K562 (cell line): ENCODE data around the gene PLCG2. TPM values are rescaled to one million over a fixed set of nuclear protein-coding genes. Genes with fewer than 3 reads are reported as not detected.

Experiments
- ATAC-seq: fragments of 200-7000 bp; cut with Tn5 transposase; 3 replicates; pipeline ENCODE4 v1.9.1; 2020; ENCODE audit warnings: moderate library complexity
- BruUV-seq: library from RNA; stranded (reverse); fragments of 400-500 nt; replicated peaks from 2 replicates; lab custom pipeline; 2021; lab: Mats Ljungman, UMichigan
- CTCF ChIA-PET: fragments of 300-600 bp; formaldehyde crosslinking; extraction: SDS; loops from one replicate; lab custom pipeline; 2021; ENCODE audit warnings: low intra/inter-chr PET ratio; lab: Yijun Ruan, JAX
- POLR2A ChIA-PET: fragments of 300-600, 350-650 bp; sonication (Branson Sonifier 250); formaldehyde crosslinking; extraction: SDS; loops from one replicate; lab custom pipeline; 2021; ENCODE audit warnings: antibody characterized with exemption, inconsistent platforms; lab: Yijun Ruan, JAX
- DNase-seq, 4 experiments: peaks; one replicate each; pipeline versions ENCODE4 v3.0.0 to v3.0.0-alpha.2; 2011 to 2018; ENCODE audit warnings: low spot score in 3 of 4, mixed read lengths in 3 of 4; ENCODE audit errors: extremely low read depth in 1 of 4
- FAIRE-seq: peaks from 2 replicates; lab custom pipeline; 2011; peaks lifted over from hg19 to GRCh38; lab: Jason Lieb, UNC
- H2AFZ ChIP-seq: 2 replicates; pipeline ENCODE4 v1.6.0; 2011; ENCODE audit warnings: low read depth, low read length, control low read depth, inconsistent platforms
- H3K27ac ChIP-seq: fragments of 200-600 bp; 3 replicates; pipeline ENCODE4 v1.8.0; 2011; ENCODE audit warnings: low read depth, mild to moderate bottlenecking, control low read depth, inconsistent platforms, low read length, moderate library complexity, mixed read lengths; ENCODE audit errors: extremely low read depth
- H3K27me3 ChIP-seq, 2 experiments: fragments of 300-600 bp in 1 of 2; 2 replicates in 1 of 2; 3 replicates in 1 of 2; pipeline versions ENCODE4 v1.6.0 to v1.8.0; 2011; ENCODE audit warnings: inconsistent platforms in 2 of 2, low read length in 2 of 2, mild to moderate bottlenecking in 1 of 2, mixed read lengths in 1 of 2, moderate library complexity in 1 of 2; ENCODE audit not compliant: control insufficient read depth in 2 of 2, insufficient read depth in 2 of 2
- H3K36me3 ChIP-seq: fragments of 300-600 bp; 3 replicates; pipeline ENCODE4 v1.8.0; 2011; ENCODE audit warnings: mild to moderate bottlenecking, low read length, inconsistent platforms; ENCODE audit not compliant: control insufficient read depth, insufficient read depth
- H3K4me1 ChIP-seq, 2 experiments: fragments of 200-600 bp in 1 of 2; replicated peaks in 1 of 2; 2 replicates in 1 of 2; 3 replicates in 1 of 2; pipeline versions ENCODE4 v1.5.1 to v1.8.0; 2011; ENCODE audit warnings: inconsistent platforms in 2 of 2, low read length in 2 of 2, mild to moderate bottlenecking in 1 of 2, mixed read lengths in 1 of 2, moderate library complexity in 1 of 2; ENCODE audit not compliant: control insufficient read depth in 2 of 2, insufficient read depth in 2 of 2
- H3K4me2 ChIP-seq: 2 replicates; pipeline ENCODE4 v1.6.1; 2011; ENCODE audit warnings: low read length, control low read depth, inconsistent platforms, mixed read lengths; ENCODE audit not compliant: insufficient read depth
- H3K4me3 ChIP-seq: fragments of 200-600 bp; sonication (generic), shearing (Covaris generic); 2 replicates; pipeline ENCODE4 v1.5.1; 2016; ENCODE audit warnings: control low read depth, inconsistent platforms
- H3K79me2 ChIP-seq: fragments of 200-600 bp; 3 replicates; pipeline ENCODE4 v1.8.0; 2011; ENCODE audit warnings: low read length, inconsistent platforms; ENCODE audit not compliant: control insufficient read depth, insufficient read depth
- H3K9ac ChIP-seq, 2 experiments: 2 replicates each; pipeline versions ENCODE4 v1.6.0 to v1.6.1; 2011; ENCODE audit warnings: low read depth in 2 of 2, low read length in 2 of 2, control low read depth in 1 of 2, inconsistent platforms in 1 of 2, mild to moderate bottlenecking in 1 of 2, mixed read lengths in 1 of 2; ENCODE audit not compliant: insufficient read depth in 1 of 2
- H3K9me1 ChIP-seq: one replicate; pipeline ENCODE4 v1.6.0; 2011; ENCODE audit warnings: inconsistent platforms, mild to moderate bottlenecking, low read length, moderate library complexity; ENCODE audit not compliant: control insufficient read depth, insufficient read depth
- H3K9me3 ChIP-seq: replicated peaks from 2 replicates; pipeline ENCODE4 v1.5.1; 2011; ENCODE audit warnings: low read depth, low read length, inconsistent platforms; ENCODE audit not compliant: control insufficient read depth, insufficient read depth
- H4K20me1 ChIP-seq: replicated peaks from 2 replicates; pipeline ENCODE4 v1.6.1; 2011; ENCODE audit warnings: low read length, inconsistent platforms, mixed read lengths; ENCODE audit not compliant: control insufficient read depth, insufficient read depth
- CTBP1 ChIP-seq: fragments of 450-650 bp; IDR thresholded peaks from 2 replicates; pipeline ENCODE4 v1.6.1; 2016; ENCODE audit warnings: borderline replicate concordance
- NFYB ChIP-seq: IDR thresholded peaks from 2 replicates; pipeline ENCODE4 v1.6.1; 2011; ENCODE audit warnings: mild to moderate bottlenecking, moderate library complexity; ENCODE audit not compliant: insufficient read length; ENCODE audit errors: extremely low read depth
- RBM15 ChIP-seq: fragments of 200-400 bp; formaldehyde crosslinking; IDR thresholded peaks from 2 replicates; pipeline ENCODE4 v1.6.1; 2018; ENCODE audit warnings: mild to moderate bottlenecking, low read length, moderate library complexity; ENCODE audit not compliant: insufficient read depth
- SIRT6 ChIP-seq: IDR thresholded peaks from one replicate; pipeline ENCODE4 v1.6.1; 2012; ENCODE audit warnings: low read depth, mild to moderate bottlenecking, control low read depth, inconsistent platforms, low read length, moderate library complexity
- TAF9B ChIP-seq: fragments of 450-650 bp; IDR thresholded peaks from 2 replicates; pipeline ENCODE4 v1.6.1; 2018; ENCODE audit warnings: mild to moderate bottlenecking; ENCODE audit not compliant: partially characterized antibody
- ZNF384 ChIP-seq: IDR thresholded peaks from 2 replicates; pipeline ENCODE4 v1.6.1; 2012; ENCODE audit warnings: low read depth, low read length, improper control_type of control experiment
- WGBS: fragments of 100-300 bp; shearing (Covaris generic); methylation state at CpG from one replicate; pipeline ENCODE4 v1.1.6; 2016; ENCODE audit warnings: low coverage, mixed read lengths; ENCODE audit not compliant: insufficient coverage; ENCODE audit errors: missing lambda C conversion rate; 5-methylcytosine and 5-hydroxymethylcytosine counted together
- in situ Hi-C: fragments of 300-500 bp; cut with MboI; formaldehyde crosslinking; loops from 4 replicates; pipeline ENCODE4 v1.15.0; 2018; ENCODE audit warnings: inconsistent platforms, mixed read lengths
- intact Hi-C: fragments of 100-400 bp; cut with micrococcal nuclease; formaldehyde crosslinking; loops from 2 replicates; pipeline ENCODE4 v1.14.2; 2022
- polyA plus RNA-seq, 8 experiments: library from polyadenylated mRNA; depleted of rRNA in 4 of 8; stranded (reverse) in 5 of 8; unstranded in 3 of 8; fragments of >200 nt; fragmentation: Nextera tagmentation in 2 of 8; fragmentation: Illumina TruSeq in 1 of 8; extraction: Ambion mirVana in 2 of 8; extraction: Trizol in 1 of 8; gene quantifications; 2 replicates each; pipeline versions ENCODE4 v1.2.1 to v1.2.3, GENCODE V29; 2011 to 2014; ENCODE audit warnings: inconsistent platforms in 1 of 8, missing spikeins in 1 of 8
- total RNA-seq, 7 experiments: library from RNA; depleted of rRNA in 6 of 7; stranded (reverse); fragments of >200 nt in 6 of 7; fragmentation: Illumina TruSeq in 2 of 7; extraction: Trizol in 2 of 7; gene quantifications; 2 replicates each; pipeline versions ENCODE4 v1.2.1 to v1.2.3, GENCODE V29; 2011 to 2021; ENCODE audit warnings: low replicate concordance in 1 of 7

Gene PLCG2
- total and polyA plus RNA-seq, 9 of the 15 experiments (the other 6 are each of a cell fraction or from before 2014, with no cell fraction given): 0.94 to 7.1 (median 3.1) TPM

DNA sequence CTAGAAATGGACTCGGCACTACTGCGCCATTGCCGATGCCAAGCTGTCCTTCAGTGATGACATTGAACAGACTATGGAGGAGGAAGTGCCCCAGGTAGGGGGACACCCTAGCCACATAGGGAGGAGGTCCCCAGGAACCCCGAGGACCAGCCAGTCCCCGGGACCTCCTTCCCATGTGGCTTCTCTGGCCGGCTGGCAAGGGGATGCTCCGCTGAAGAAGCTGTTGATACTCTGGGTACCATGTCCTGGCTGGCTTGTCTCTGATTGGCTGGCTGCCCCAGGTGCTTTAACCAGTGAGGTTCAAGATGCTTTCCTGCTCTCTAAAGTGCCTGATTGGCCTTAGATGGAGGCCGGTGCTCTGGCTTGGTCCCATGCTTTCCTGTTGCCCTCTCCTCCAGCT, 128.6 kb downstream of the PLCG2 start:
- FAIRE-seq: no peak
- no peaks in the 10 kb centered on the region for H3K36me3 ChIP-seq
- peaks cover 0 to 5% of the 10 kb centered on the region in 2 experiments; a peak in 1 of 5 replicates for H3K4me1 ChIP-seq
- ChIA-PET POLR2A (no interaction called here), CTCF (no interaction called here)
- peaks cover 22 to 41% of the 10 kb centered on the region in 2 experiments; a peak in 4 of 5 replicates for H3K27me3 ChIP-seq
- H3K9ac ChIP-seq: no peak overlapping the region
- intact Hi-C loops (no loop called here), in situ Hi-C loops (no loop called here)
- no peak overlapping the region for H3K27ac ChIP-seq
- no peaks in the 10 kb centered on the region for H3K9me3 ChIP-seq
- no peaks in the 10 kb centered on the region for H3K9me1 ChIP-seq
- BruUV-seq: no TSS peak
- H3K79me2 ChIP-seq: no peaks in the 10 kb centered on the region
- H4K20me1 ChIP-seq: no peaks in the 10 kb centered on the region; the same call in 1 of the 2 replicates
- WGBS: 3% methylated on average over 8 of the region's 8 CpGs
- H3K4me3 ChIP-seq: no peak overlapping the region
- no peak overlapping the region for H2AFZ ChIP-seq
- H3K4me2 ChIP-seq: no peak overlapping the region
- peak in 1 of 4 experiments; percentile 35 for DNase-seq
- TF ChIP-seq NFYB (peak; percentile 46), ZNF384 (no peak), CTBP1 (peak; percentile 41; the same call in 1 of the 2 replicates)
- peak; percentile 46 for ATAC-seq

DNA sequence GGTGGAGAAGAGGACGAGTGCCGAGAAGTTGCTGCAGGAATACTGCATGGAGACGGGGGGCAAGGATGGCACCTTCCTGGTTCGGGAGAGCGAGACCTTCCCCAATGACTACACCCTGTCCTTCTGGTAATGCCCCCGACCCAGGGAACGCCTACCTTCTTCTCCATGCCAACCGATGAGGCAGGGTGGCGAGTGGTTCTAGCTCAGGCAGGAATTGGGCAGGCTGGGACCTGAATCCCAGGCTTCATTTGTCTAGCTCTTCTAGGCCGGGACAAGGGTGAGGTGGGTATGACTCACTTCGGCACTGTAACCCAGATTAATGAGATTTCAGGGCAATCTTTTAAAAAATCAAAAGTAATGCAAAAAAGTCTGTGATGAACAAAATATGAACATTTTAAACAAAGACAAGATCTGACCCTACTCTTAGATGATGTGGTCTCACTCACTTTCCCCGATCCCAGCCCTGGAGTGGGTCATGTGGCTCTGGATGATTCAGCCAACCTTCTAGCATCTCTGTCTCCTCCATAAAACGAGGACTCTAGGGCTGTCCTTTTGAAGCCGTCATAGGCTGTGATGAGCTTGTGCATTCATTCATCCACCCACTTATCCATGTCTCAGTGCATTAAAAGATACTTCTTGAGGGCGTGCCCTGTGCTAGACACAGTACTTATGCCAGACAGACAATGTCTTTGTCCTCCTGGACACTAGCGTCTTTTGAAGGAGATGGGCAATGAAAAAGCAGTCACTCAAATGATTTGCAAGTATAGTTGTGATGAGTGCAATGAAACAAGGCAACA, 129.6 kb downstream of the PLCG2 start:
- H3K79me2 ChIP-seq: no peaks in the 10 kb centered on the region
- H4K20me1 ChIP-seq: peaks cover 6% of the 10 kb centered on the region; the same call in 1 of the 2 replicates
- intact Hi-C loops: no loop called here
- no peak overlapping the region for H3K4me3 ChIP-seq
- no peak overlapping the region for H2AFZ ChIP-seq
- TF ChIP-seq TAF9B: no peak
- TF ChIP-seq RBM15: no peak
- no peak for TF ChIP-seq SIRT6
- DNase-seq (no peak), ATAC-seq (no peak), FAIRE-seq (no peak)
- H3K27me3 ChIP-seq: peaks cover 22 to 43% of the 10 kb centered on the region in 2 experiments; a peak in 4 of 5 replicates
- CTCF ChIA-PET: no interaction called here
- H3K9me3 ChIP-seq: no peaks in the 10 kb centered on the region
- H3K9ac ChIP-seq: no peak overlapping the region
- in situ Hi-C loops: no loop called here
- H3K27ac ChIP-seq: no peak overlapping the region
- POLR2A ChIA-PET: interaction anchor here (0.6 to 0.7 kb wide), 2 partner anchors 14 to 99 kb away, joined by 3 read pairs; no protein-coding TSS in a partner anchor
- peaks cover 0 to 5% of the 10 kb centered on the region in 2 experiments; a peak in 1 of 5 replicates for H3K4me1 ChIP-seq
- no TSS peak for BruUV-seq
- no peaks in the 10 kb centered on the region for H3K9me1 ChIP-seq
- H3K4me2 ChIP-seq: no peak overlapping the region
- H3K36me3 ChIP-seq: no peaks in the 10 kb centered on the region
- 1% methylated on average over 16 of the region's 16 CpGs for WGBS
